Lung microvascular endothelial cell (primary cell): ENCODE measurements around the gene MEF2A. TPM values are rescaled to one million over a fixed set of nuclear protein-coding genes. Genes with fewer than 3 reads are reported as not detected.

ENCODE experiments used
- DNase-seq, 2 donors: peaks; one replicate each; pipeline versions ENCODE4 v3.0.0 to v3.0.0-alpha.2; 2010; ENCODE audit warnings: low read depth in 2 of 2
- total RNA-seq: library from RNA; depleted of rRNA; stranded (reverse); fragments of >200 nt; gene quantifications from 2 replicates; pipeline ENCODE4 v1.2.1, GENCODE V29; 2014

Gene MEF2A
- total RNA-seq, 1 donor from 2014 or later, result 16.5 TPM

DNA sequence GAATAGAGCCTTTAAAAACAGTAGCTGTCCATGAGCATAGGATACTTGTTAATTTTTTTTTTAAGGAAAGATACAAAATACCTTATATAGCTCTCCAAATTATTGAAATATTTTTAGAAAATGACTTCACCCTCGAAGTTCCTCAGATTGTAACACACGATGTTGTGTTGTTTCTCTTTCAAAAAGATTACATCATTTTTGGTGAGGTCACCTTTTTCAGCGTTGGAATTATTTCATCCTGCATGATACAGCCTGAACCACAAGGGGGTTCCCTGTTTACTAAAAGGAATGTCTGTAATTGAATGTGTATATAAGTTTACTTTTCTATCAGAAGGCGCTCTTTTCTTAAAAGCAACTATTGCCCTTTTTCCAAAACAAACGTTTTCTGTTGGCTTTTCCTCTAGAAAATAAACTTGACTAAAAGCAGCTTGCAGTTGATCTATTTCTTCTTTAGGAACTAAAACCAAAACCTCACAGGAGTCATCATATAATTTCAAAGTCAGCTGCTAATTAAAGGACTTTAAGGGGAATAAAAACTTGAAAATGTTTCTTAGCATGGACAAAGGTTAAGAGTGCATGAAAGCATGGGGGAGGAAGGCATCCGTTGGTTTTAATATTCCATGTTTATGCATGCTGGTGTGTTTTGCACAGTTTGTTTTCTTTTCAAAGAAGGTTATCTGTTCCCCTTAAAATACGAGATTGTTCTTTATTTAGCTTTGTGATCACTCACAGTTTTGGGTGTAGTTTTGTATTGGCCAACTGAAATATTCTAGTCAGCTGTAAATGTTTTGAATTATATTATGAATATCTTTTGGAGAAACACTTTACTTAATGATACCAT, 138.0 kb downstream of the MEF2A start:
- peak; percentile 90 to 95 for DNase-seq

DNA sequence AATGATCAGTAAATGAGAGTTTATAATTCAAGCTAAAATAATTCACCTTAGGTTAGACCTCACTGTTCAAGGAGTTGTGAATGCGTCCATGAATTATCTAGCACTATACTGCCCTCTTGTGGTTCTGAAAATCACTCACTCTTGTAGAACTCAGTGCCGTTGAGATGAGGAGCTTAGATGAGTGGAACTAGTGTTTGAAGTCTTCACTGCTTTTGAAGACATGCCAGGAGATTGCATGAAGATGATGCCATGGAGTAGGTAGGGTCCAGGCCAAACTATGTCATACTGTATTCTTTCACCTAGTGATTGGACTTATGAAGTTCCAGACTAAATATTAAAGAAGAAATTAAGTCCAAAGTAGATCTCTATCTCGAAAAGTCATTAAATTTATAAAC, 138.7 kb downstream of the MEF2A start:
- DNase-seq, result peak; percentile 90 to 92

DNA sequence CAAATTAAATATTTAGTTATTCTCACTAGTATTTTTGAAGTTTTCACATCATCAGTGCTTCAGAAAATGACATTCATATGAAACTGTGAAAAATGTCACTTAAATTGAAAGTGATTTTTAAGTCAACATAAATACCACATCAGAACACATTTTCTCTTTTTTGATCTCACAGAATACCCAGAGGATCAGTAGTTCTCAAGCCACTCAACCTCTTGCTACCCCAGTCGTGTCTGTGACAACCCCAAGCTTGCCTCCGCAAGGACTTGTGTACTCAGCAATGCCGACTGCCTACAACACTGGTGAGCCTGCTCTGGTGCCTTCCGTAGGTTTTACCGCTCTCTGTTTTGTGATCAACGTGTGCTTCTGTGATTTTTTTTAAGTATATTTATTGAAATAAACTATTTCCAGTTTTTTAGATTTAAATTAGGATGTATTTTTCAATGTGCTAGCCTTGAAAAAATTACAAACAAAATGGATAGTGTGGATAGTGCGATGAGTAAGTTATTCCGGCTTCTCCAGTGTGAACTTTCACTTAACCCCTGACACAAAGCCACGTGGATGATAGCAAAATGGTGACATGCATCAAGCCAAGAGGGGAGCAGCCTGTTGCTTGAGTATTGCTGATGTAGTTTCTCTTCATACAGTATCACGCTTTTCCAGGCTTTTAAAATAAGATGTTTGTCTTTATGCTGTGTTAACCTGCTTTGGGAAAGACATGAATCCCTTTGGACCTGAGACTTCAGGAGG, 140.9 kb downstream of the MEF2A start:
- peak in 1 of 2 donors; percentile 33 for DNase-seq

DNA sequence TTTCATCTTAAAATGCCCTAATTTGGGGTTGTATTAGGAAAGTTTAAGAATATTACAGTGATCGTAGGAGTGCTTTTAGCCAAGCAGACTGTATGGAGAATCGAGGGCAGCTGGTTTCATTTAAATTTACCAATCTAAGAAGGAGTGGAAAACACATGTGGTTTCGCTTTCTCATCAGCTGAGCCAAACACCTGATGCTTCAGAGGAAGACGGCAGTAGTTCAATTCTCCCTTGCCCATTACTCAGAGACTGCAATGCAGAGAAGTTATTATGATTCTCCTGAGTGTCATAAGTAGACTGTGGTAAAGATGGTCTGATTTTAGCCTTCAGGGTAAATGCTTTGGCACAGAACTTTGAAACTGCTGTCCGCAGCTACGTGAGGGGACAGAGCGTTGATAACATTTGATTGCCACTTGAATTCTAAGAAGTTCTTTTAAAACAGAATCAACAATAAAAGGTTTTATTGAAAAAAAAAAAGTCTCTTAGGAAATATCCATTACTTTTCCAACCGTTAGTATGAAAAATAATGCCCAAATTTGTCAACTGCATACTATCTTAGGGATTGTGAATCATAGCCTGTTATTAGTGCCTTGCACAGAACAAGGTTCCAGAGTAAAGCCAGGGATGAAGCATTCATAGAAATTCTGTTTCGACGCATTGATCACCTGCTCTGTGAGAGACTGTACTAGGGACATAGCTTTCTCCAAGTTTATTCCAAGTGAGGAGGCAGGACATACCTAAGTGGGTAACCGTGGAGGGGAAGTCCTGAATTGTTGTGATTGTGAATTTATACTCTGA, 141.9 kb downstream of the MEF2A start:
- peak in 1 of 2 donors; percentile 72 for DNase-seq

DNA sequence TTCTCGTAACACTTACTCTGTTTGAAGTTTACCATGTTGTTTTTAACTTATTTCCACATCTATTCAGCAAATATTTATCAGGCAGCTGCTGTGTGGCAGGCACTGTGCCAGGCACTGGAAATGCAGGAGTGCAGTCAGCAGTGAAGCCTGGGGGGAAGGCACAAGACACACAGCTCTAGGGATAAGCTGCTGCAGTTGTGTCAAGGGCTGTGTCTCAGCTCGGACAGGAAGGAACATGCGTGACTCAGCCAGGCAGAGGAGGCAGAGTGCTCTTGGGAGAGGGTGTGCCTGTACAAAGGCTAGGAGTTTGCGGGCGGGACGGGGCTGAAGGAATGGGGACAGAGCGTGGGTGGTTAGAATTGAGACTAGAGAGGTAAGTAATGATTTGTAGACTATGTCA, 142.8 kb downstream of the MEF2A start:
- DNase-seq, result peak; percentile 62 to 98

DNA sequence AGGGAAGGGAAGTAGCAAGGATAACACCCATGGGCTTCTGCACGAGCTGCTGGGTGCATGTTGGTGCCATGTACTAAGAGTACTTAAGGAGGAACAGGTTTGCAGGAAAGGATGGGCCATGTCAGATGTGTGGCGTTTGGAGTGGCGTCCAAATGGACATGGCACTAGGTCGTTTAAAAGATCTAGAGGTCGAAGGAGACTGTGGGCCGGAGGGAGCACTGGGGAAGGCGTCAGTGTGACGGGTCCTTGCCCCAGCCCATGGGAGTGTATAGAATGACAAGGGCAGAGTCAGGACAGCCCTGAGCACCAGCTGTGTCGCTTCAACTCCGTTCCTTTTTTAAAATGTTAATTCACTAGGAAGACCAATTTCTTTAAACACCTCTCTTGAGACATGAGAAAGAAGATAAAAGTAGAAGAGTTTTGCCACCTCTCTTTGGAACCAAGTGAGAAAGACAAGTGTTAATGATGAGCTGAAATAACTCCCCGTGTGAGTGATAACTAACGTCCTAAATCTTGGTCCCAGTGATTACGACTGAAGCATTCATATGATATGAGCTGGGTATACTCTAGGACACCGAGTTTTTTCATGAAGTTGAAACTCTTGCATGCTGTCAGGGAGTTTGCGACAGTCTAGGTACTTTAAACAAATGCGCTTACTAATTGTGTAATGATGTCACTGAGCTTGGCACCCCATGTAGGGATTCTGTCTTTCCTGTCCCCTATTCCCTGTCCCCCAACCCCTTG, 143.6 kb downstream of the MEF2A start:
- no peak for DNase-seq

DNA sequence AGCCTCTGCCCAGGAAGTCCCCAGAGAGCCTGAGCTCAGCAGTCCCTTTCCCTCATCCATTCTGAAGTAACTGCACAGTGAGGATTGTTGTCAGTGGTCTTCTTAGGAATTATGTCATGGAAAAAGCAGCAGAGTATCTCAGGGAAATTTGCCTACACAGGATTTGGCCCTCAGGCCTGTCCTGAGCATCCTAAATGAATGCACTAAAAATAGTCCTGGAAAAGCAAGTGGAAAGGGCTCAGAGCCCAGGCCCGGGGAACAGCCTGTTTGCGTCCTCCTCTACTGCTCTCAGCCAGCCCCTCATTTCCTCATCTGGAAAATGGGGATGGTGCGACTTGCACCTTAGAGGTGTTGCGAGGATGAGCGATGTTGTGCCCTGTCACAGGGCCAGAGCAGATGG, 145.8 kb downstream of the MEF2A start:
- DNase-seq, result no peak

DNA sequence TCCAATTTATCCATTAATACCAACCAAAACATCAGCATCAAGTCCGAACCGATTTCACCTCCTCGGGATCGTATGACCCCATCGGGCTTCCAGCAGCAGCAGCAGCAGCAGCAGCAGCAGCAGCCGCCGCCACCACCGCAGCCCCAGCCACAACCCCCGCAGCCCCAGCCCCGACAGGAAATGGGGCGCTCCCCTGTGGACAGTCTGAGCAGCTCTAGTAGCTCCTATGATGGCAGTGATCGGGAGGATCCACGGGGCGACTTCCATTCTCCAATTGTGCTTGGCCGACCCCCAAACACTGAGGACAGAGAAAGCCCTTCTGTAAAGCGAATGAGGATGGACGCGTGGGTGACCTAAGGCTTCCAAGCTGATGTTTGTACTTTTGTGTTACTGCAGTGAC, 146.6 kb downstream of the MEF2A start:
- DNase-seq, result no peak

DNA sequence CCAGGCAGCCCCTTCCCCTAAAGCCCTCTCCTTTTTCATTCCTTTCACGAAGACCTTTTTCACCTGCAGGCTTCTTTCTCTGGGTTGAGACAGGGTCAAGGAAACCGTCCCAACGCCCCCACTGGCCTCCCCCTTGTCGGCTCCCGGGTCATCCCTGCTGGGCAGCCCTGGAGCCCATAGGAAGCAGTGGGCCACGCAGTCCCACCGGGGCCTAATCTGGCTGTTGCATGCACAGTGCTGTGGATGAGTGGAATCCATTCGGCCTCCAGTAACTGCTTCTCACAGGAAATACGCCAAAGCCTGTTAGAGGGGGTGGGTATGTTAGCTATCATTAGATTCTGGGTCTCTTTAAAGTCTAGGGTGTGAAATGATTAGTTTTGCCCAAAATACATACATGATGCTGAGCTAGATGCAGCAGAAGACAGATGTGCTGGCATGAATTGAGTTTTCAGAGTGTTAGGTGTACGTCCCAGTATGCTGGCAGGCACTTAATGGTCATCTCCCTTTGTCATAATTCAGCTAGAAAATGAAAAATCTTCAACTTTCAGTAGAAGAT, 150.8 kb downstream of the MEF2A start:
- DNase-seq, result no peak

DNA sequence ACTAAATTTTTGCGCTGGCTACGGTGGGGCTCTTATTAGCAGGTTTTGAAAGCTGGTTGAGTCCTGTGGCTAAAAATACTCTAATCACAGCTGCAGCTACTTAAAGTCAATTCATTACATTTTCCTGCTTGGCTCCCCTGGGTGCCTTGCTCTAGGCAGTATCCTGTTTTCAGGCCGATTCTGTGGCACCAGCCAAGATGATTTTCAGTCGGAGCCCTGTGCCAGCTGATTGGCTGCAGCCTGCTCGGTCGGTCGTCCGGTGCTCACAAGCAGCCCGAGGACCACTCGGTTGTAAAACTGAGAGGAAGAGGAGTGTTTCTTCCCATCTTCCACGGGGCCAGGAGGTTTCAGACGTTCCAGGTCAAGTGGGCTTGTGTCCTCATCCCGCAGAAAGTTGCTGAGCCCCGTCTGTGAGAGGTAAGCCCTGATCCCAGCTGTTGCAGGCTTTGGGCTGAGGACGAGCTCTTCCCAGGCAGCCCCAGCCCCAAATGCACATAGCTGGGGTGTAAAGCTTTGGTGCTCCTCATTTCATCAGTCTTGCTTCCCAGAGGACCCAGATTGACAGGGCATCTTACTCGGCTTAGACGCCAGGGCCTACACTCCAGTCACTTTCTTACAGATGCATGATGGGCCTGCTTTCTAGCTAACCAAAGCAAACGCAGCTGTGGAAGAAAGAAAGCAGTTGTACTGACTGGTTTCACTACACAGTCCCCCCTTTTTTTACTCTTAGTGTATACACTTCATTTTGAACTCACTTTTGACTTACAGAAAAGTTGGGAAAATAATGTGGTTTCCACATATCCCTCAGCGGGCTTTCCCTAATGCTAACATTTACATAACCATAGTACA, 151.6 kb downstream of the MEF2A start:
- DNase-seq, result no peak

DNA sequence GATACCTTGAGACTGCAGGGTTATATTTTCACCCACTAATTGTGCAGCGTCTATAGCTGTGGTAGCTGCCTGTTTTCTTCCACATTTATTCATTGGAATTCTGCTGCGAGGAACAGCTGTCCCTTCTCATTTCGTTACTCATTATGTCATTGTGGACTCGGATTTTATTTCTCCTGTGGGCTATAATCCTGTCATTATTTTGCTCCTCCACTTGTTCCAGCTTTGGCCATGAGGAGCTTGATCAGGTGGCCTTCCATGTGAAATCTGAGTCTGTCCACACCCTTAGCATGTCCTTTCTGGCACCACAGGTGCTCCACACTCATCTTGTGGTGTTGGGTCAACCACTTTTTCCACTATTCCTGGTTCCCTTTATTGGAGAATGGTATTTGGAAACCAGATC, 152.6 kb downstream of the MEF2A start:
- DNase-seq, result no peak

DNA sequence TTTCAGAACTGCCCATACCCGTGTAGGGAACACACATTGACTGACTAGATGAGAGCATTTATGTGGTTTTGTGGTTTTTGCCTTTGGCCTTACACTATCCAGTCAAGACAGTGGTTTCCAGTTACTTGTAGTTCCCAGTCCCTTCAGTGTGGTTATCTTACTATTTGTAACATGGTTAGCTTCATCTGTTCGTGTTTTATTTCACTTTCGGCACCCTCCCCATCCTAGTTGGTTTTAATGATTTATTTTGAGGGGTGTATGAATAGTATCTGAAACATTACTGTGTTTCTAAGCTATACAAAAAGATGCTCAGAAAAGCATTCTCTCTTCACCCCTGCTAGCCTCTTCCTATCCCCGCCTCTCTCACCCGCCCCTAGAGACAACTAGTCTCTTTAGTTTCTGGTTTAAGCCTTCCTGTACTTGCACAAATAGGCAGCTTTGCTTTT, 153.3 kb downstream of the MEF2A start:
- no peak for DNase-seq

DNA sequence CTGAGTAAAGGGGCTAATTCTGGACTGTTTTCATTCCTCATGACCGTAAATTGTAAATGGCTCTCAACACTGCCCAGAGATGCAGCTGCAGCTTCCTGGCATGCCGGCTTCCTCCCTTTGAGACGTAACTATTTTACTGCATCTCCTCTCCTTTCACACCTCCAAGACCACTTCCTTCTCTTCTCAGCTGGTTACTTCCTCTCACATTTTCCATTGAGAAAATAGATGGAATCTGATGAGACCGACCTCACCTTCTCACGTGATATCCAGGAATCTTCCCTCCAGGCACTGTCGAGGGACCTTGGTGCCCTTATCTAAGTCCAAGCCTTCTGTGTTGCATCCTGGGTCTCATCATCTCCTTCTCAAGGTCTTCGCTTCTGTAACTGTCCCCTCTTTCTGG, 154.7 kb downstream of the MEF2A start:
- no peak for DNase-seq

DNA sequence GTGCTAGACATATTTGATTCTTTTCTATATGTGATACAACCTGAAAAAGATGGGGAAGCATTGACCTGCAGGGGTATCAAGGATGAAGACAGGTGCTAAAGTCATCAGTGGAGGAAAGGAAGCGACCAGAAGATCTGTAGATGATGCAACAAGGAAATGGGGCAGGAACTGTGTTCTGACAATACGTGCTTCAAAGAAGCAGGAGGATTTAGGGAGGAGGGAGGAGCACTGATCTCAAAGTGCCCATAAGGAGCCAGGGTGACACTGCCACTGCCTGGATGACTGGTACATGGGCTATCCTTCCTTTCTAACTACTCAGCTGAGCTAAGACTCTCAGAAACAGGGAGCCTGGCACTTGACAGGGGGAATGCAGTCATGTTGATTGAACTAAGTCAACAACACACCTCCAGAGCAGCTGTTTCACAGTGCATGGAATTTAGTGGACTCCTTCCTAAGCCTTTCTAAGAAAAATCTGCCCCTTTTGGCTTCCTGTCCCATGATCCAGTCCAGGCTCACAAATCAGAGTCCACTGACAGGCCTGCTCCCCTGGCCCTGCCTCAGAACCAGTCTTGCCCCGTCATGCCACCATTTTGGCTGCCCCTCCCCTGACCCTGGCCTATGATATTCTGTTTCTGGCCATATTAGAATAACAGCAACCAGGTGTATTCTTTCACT, 155.5 kb downstream of the MEF2A start:
- no peak for DNase-seq

DNA sequence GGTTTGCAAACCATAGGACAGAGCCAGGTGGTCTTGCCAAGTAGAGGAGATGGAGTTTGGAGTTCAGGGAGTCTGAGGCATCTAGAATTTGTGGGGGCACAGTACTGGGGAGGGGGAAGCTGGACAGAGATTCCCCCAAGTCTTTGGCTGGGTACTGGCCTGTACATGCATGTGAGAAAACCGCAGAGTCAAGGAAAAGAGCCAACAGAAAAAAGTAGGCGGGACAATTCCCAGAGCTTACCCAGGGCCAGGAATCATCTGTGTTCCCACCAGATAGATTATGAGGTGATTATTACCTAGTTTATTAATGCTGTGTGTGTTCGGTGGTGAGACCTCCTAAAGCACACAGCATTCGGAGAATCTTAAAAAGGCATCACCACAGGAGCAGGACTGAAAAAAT, 156.1 kb downstream of the MEF2A start:
- DNase-seq, result no peak

DNA sequence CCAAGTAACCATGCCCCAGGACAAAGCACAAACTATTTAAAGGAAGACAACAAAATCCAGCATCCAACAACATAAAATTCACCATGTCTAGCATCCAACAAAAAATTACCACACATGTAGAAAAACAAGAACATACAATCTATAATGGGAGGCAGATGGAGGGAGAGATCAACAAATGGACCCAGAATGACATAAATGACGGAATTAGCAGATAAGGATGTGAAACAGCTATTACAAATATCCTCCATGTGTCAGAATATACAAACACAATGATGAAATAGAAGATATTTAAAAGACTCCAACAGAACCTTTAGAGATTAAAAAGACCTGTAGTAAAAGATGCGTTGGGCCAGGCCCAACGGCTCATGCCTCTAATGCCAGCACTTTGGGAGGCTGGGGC, 156.6 kb downstream of the MEF2A start:
- no peak for DNase-seq

DNA sequence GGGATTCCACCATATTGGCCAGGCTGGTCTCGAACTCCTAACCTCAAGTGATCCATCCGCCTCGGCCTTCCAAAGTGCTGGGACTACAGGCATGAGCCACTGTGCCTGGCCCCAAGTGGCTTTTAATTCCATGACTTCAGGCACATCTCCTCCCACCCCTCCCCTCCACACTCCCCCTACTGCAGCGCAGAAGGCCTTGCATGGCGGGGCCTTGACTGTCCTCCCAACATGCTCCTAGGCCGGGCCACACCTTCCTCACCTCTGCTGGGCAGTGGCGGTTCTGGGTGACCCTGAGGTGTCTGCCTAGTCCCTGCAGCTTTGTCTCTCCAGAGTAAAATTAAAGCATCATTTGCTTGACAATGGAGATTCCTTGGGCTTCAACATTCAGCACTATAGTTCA, 160.5 kb downstream of the MEF2A start:
- no peak for DNase-seq

DNA sequence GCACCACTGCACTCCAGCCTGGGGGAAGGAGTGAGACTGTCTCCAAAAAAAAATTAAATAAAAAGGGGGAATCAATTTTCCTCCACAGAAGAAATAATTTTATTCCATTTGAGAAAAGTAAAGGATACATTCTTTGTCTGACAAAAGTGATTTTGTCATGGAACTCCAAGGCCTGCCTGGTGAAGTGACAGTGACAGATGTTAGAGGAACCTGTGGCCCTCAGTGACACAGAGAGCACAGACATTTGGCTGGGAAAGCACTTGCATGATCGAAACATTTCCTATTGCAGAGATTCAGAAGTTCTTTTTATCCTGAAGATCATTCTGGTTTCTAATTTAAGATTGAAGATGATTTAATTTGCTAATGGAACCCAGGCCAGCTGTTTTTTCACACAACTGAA, 161.5 kb downstream of the MEF2A start:
- DNase-seq, result no peak

DNA sequence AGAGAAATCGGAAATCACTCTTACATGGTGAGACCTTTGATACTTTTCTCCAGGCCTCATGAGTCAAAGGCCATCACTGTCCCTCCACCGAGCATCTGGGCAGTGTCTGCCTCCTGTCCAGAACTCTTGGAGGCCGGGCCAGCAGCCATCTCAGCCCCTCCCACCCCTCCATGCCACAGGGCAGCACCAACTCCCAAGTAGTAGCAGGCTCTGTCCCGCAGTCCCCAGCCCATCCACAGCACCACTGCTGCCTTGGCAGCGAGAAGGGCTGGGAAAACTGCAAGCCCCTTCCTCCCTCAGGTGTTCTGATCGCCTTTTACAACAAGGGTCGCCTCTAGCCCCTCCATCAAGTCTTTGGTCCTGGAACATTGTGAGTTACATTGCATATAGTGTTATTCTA, 161.9 kb downstream of the MEF2A start:
- no peak for DNase-seq

DNA sequence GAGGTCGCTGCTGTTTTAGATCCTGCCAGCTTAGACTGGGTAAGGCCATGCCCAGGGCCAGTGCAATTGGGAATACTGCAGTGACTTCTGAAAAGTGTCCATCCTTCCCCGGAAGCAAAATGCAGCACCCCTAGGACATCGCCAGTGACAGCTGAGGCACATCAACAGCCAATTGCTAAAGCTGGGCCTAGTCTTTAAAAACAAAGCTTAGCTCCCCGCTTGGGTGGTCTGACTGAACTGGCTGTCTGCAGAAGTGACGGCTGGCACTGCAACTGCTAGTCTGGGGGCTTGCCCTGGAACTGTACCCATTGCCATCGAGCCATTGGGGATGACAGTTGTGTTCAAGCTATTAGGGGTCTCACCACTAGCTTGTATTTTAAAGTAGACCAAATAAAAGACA, 163.1 kb downstream of the MEF2A start:
- no peak for DNase-seq
